Suprapubic skin (tissue), 4 donors: ENCODE measurements around the gene ZNF791.

Source experiments
- CTCF ChIP-seq, 2 donors: fragments of 200-600 bp in 1 of 2; fragments of 450-650 bp in 1 of 2; sonication (generic) in 1 of 2; IDR thresholded peaks; one replicate each; pipeline ENCODE4 v1.5.1; 2016 to 2019; ENCODE audit warnings: antibody characterized with exemption in 2 of 2, mild to moderate bottlenecking in 1 of 2, moderate library complexity in 1 of 2
- POLR2A ChIP-seq, 2 donors: fragments of 450-650 bp; IDR thresholded peaks; one replicate each; pipeline ENCODE4 v1.6.1; 2017; ENCODE audit warnings: antibody characterized with exemption in 2 of 2, mild to moderate bottlenecking in 2 of 2, moderate library complexity in 2 of 2
- POLR2AphosphoS5 ChIP-seq, 3 donors: sonication (generic); formaldehyde crosslinking; IDR thresholded peaks; one replicate each; pipeline ENCODE4 v1.6.1; 2017; ENCODE audit warnings: antibody characterized with exemption in 3 of 3

DNA sequence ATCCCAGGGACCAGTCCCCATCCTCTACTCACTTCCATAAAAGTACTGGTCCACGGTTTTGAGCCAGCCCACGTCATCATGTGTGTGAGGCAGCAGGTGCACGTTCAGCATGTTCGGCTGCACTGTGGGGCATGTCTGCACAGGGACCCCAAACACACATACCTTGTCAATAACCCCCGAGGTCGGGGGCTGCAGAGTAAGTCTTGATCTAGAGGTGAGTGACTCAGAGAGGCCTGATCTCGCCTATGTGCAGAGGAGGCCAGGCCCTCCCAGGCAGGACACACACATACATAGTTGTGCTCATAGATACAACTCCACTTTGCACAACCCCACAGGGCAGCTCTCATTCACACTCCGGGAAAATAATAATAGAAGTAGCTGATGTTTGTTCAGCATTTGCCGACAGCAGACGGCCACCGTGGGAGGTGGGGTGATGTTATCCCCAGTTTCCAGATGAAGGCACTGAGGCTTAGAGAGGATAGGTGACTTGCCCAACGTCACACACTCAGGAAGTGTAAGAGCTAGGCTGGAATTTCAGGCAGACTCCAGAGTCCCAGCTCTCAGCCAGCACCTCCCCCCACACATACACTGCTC, 55.0 kb downstream of the ZNF791 start:
- TF ChIP-seq CTCF (IDR thresholded peaks at IDR 0.05): no peak
- TF ChIP-seq POLR2AphosphoS5 (IDR thresholded peaks at IDR 0.05): no peak
- TF ChIP-seq POLR2A (IDR thresholded peaks at IDR 0.05): no peak
